GM06990 (cell line): Measurements from ENCODE around the gene DOLPP1.

Source experiments
- DNase-seq: peaks from one replicate; pipeline ENCODE4 v3.0.0-alpha.2; 2011; ENCODE audit not compliant: insufficient read length; ENCODE audit errors: extremely low read depth
- H3K27me3 ChIP-seq: replicated peaks from 2 replicates; pipeline ENCODE4 v1.6.0; 2011; ENCODE audit warnings: low read length; ENCODE audit not compliant: control insufficient read depth, insufficient read depth
- H3K36me3 ChIP-seq: 2 replicates; pipeline ENCODE4 v1.5.1; 2011; ENCODE audit warnings: low read length; ENCODE audit not compliant: control insufficient read depth, insufficient read depth
- H3K4me3 ChIP-seq: replicated peaks from 2 replicates; pipeline ENCODE4 v1.5.1; 2011; ENCODE audit warnings: low read depth, mild to moderate bottlenecking, control low read depth, low read length
- TF ChIP-seq, protein P1 (sequence below): IDR thresholded peaks from 2 replicates; pipeline ENCODE4 v1.5.1; 2011; ENCODE audit warnings: low read length, control low read depth, mild to moderate bottlenecking, inconsistent platforms; ENCODE audit not compliant: insufficient read depth, poor library complexity, severe bottlenecking

Gene DOLPP1

DNA sequence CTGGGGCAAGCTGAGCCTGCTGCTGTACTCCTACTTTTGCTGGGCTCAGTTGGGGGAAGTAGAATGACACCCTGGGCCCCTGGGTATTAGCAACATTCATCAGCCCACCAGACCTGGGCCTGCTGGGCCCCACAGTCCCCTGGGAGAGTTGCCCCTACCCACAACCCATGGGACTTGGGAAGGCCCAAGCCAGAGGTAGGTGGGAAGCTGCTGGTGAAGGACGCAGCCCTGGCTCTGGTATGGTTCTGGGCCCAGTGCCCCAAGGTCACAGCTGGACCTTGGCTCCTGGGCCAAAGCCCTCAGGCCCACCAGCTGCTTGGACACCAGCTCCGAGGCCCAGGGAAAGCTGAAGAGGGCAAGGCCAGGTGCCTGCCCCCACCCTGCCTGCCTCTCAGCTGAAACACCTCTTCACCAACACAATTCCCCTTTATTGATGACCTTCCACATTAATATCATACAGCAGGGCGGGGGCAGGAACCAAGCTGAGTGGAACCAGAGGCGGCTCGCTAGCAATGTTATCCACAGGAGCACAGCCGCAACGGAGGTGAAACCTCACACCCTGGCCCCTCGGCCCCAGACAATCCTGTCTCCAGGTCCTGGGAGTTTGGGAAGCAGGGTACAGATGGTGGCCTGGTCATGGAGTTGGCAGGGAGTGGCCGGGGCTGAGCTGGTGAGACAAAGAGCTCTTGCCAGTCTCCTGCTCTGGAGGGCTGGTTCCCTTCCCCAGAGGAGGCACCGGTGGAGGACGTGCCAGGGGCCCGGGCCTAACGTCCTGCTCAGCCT, 13.7 kb downstream of the DOLPP1 start:
- Histone ChIP-seq H3K36me3 (peaks cover 4% of the 10 kb centered on the region; the same call in 1 of the 2 replicates), H3K27me3 (no peaks in the 10 kb centered on the region), H3K4me3 (no peak overlapping the region)
- no peak for DNase-seq
- TF ChIP-seq, protein P1, sequence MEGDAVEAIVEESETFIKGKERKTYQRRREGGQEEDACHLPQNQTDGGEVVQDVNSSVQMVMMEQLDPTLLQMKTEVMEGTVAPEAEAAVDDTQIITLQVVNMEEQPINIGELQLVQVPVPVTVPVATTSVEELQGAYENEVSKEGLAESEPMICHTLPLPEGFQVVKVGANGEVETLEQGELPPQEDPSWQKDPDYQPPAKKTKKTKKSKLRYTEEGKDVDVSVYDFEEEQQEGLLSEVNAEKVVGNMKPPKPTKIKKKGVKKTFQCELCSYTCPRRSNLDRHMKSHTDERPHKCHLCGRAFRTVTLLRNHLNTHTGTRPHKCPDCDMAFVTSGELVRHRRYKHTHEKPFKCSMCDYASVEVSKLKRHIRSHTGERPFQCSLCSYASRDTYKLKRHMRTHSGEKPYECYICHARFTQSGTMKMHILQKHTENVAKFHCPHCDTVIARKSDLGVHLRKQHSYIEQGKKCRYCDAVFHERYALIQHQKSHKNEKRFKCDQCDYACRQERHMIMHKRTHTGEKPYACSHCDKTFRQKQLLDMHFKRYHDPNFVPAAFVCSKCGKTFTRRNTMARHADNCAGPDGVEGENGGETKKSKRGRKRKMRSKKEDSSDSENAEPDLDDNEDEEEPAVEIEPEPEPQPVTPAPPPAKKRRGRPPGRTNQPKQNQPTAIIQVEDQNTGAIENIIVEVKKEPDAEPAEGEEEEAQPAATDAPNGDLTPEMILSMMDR, result no peak

DNA sequence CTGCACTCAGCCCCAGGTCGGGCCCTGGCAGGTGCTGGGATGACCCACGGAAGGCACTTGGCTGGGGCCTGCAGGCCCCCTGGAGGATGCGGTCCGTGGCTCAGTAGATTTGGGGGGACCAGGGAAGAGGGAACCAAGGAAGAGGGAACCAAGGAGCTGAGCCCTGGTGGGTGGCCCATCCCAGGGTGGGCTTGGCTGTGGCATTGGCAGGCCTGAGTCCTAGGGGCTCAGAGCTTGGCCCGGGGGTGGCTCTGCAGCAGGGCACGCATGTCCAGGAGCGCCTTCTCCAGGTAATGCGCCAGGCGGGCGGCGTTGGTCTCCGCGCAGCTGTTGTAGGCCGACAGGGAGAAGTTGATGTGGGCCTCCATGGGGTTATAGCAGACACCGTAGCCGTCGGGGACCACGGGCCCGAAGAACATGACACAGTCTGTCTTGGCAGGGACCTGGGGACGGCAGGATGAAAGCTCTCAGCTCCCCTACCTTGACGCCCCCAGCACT, 14.3 kb downstream of the DOLPP1 start:
- no peaks in the 10 kb centered on the region; the same call in 1 of the 2 replicates for H3K36me3 ChIP-seq
- TF ChIP-seq, protein P1, result no peak

DNA sequence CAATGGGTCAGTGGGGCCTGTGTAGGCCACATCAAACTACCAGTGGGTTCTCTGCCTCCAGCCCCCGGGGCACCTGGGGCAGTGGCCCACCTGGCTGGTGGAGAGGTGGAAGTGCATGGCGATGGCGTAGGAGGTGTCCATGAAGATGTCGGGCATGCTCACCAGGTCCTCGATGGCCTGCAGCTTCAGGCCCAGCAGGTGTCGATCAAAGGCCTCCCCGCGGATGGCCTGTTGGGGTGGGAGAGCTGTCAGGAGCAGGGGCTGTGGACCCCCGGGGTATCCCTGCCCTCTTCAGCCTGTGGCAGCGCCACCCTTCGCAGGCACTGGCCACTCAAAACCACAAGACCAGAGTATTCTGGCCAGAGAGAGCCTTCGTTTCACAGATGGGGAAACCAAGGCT, 15.0 kb downstream of the DOLPP1 start:
- Histone ChIP-seq H3K36me3 (no peaks in the 10 kb centered on the region), H3K27me3 (no peaks in the 10 kb centered on the region), H3K4me3 (no peak overlapping the region)
- TF ChIP-seq, protein P1, result no peak
- DNase-seq, result no peak

More for the DNA sequence above, 14.3 kb downstream of the DOLPP1 start:
- Histone ChIP-seq H3K27me3 (no peaks in the 10 kb centered on the region), H3K4me3 (no peak overlapping the region)
- DNase-seq, result no peak

DNA sequence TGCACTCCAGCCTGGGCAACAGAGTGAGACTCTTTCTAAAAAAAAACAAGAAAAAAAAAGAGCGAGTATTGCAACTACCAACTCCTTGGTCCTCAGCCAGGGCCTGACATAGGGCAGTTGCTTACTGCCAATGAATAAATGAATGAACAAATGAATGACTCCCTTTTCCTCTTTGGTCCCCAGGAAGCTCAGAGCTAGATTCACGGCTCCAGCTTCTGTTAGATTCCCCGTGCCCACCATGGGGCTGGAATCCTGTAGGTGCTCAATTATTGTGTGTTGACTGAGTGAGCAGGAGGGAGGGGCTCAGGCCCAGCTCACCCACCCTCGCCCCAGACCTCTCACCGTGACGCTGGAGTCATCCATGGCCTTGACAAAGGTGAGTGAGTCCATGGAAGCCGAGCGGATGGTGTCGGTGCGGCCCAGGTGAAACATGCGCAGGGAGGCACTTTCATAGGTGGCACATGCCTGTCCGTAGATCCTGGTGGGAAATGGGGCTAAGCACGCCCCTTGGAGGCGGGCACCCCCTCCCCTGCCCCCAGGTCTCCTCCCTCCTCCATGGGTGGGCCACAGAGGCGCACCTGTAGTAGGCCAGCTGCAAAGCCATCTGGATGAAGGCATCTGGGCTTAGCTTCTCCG, 16.9 kb downstream of the DOLPP1 start:
- no peak overlapping the region for H3K4me3 ChIP-seq
- TF ChIP-seq, protein P1, result no peak
- no peaks in the 10 kb centered on the region for H3K27me3 ChIP-seq
- H3K36me3 ChIP-seq, result no peaks in the 10 kb centered on the region
- DNase-seq, result no peak

DNA sequence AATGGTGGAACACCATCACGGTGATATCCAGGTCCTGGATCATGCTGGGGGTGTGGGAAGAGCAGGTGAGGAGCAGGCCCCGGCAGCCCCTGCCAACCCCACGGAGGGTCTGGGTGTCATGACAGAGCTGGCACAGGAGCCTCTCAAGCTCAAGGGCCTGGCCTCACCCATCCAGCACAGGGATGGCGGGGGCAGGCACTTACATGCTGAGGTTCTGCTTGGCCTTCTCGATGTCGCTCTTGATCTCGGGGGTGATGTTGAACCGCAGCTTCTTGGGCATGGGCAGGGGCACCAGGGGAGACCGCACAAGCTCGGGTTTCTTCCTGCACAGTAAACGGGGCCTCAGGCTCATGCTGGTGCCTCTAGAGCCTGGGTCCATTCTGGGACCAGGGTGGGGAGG, 17.4 kb downstream of the DOLPP1 start:
- Histone ChIP-seq H3K27me3 (no peaks in the 10 kb centered on the region), H3K36me3 (no peaks in the 10 kb centered on the region), H3K4me3 (no peak overlapping the region)
- TF ChIP-seq, protein P1, result no peak
- no peak for DNase-seq
